ENCODE measurements around the gene PRUNE2.
A peak's percentile ranks its signal among the peaks of the same experiment; 100 is the strongest.
"Not testable (repeated sequence)": the region's sequence is repeated elsewhere in the genome, so short reads cannot be mapped to it uniquely, and the experiment has no call there.

PRUNE2 gene

GRCh38 chr9:76758476-76758875 is 147.4 kb downstream of the PRUNE2 start:
- H3K27me3 ChIP-seq (replicated peaks in 2 of 5; ENCODE audit: control insufficient read depth in 4 of 5, insufficient read depth in 5 of 5, low read length in 4 of 5): no peaks in the 10 kb centered on the region
- peaks cover 0 to 8% (median 0%) of the 10 kb centered on the region in 4 experiments for H3K4me1 ChIP-seq (ENCODE audit: control extremely low read depth in 1 of 4, control insufficient read depth in 4 of 4, insufficient read depth in 4 of 4, low read length in 3 of 4)
- H3K9me3 ChIP-seq (ENCODE audit: control extremely low read depth in 1 of 5, control insufficient read depth in 4 of 5, insufficient read depth in 2 of 5, low read depth in 1 of 5, low read length in 4 of 5): no peaks in the 10 kb centered on the region
- ChIA-PET POLR2A (no interaction called here), CTCF (interaction anchor here (1.6 kb wide), 1 partner anchor 22 kb away, joined by 5 read pairs; no protein-coding TSS in a partner anchor)
- no peak overlapping the region for H3K27ac ChIP-seq (ENCODE audit: insufficient read depth in 1 of 2, low read depth in 1 of 2, low read length in 2 of 2, poor library complexity in 1 of 2, severe bottlenecking in 2 of 2)
- H3K4me3 ChIP-seq (ENCODE audit: control insufficient read depth in 1 of 7, extremely low read depth in 1 of 7, insufficient read depth in 4 of 7, low read depth in 2 of 7, low read length in 6 of 7): no peak overlapping the region
- 51% methylated on average over 2 of the region's 4 CpGs for WGBS (ENCODE audit: insufficient coverage)
- no peak for DNase-seq
- H3K36me3 ChIP-seq (ENCODE audit: control insufficient read depth in 4 of 4, insufficient read depth in 4 of 4, low read length in 3 of 4): no peaks in the 10 kb centered on the region

- H3K9me3 ChIP-seq (ENCODE audit: control extremely low read depth in 1 of 5, control insufficient read depth in 4 of 5, insufficient read depth in 2 of 5, low read depth in 1 of 5, low read length in 4 of 5): no peaks in the 10 kb centered on the region
- ChIA-PET POLR2A (no interaction called here), CTCF (no interaction called here)
- no peak overlapping the region for H3K27ac ChIP-seq (ENCODE audit: insufficient read depth in 1 of 2, low read depth in 1 of 2, low read length in 2 of 2, poor library complexity in 1 of 2, severe bottlenecking in 2 of 2)
- WGBS (ENCODE audit: insufficient coverage): 100% methylated on average over 1 of the region's 3 CpGs
- no peak overlapping the region for H3K4me3 ChIP-seq (ENCODE audit: control insufficient read depth in 1 of 7, extremely low read depth in 1 of 7, insufficient read depth in 4 of 7, low read depth in 2 of 7, low read length in 6 of 7)
- no peaks in the 10 kb centered on the region for H3K27me3 ChIP-seq (replicated peaks in 2 of 5; ENCODE audit: control insufficient read depth in 4 of 5, insufficient read depth in 5 of 5, low read length in 4 of 5)
- no peaks in the 10 kb centered on the region for H3K36me3 ChIP-seq (ENCODE audit: control insufficient read depth in 4 of 4, insufficient read depth in 4 of 4, low read length in 3 of 4)
- peaks cover 0 to 8% (median 0%) of the 10 kb centered on the region in 4 experiments for H3K4me1 ChIP-seq (ENCODE audit: control extremely low read depth in 1 of 4, control insufficient read depth in 4 of 4, insufficient read depth in 4 of 4, low read length in 3 of 4)
- DNase-seq: no peak
These were observed 148.8 kb downstream of the PRUNE2 start for GRCh38 chr9:76756941-76757673.

DNA sequence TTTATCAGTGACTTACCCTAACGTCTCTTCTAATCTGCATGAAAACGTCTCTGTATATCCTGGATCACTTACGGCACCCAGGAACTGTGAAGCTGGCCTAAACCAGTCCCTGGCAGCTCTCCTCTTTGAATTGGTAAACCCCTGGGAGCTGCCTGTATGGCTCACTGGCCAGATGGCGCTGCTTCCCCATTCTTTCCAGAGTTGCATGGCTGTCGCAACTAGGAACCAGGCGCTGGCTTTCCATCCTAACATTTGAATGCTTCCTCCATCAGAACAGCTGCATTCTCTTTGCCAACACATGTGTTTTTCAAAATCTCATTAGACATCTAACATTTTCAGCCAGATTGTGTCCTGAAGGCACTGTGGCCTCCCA is 149.7 kb downstream of the PRUNE2 start:
- Histone ChIP-seq H3K27me3 (replicated peaks in 2 of 5; ENCODE audit: control insufficient read depth in 4 of 5, insufficient read depth in 5 of 5, low read length in 4 of 5) (no peaks in the 10 kb centered on the region), H3K9me3 (ENCODE audit: control extremely low read depth in 1 of 5, control insufficient read depth in 4 of 5, insufficient read depth in 2 of 5, low read depth in 1 of 5, low read length in 4 of 5) (no peaks in the 10 kb centered on the region), H3K27ac (ENCODE audit: insufficient read depth in 1 of 2, low read depth in 1 of 2, low read length in 2 of 2, poor library complexity in 1 of 2, severe bottlenecking in 2 of 2) (no peak overlapping the region), H3K4me3 (ENCODE audit: control insufficient read depth in 1 of 7, extremely low read depth in 1 of 7, insufficient read depth in 4 of 7, low read depth in 2 of 7, low read length in 6 of 7) (no peak overlapping the region), H3K36me3 (ENCODE audit: control insufficient read depth in 4 of 4, insufficient read depth in 4 of 4, low read length in 3 of 4) (no peaks in the 10 kb centered on the region), H3K4me1 (ENCODE audit: control extremely low read depth in 1 of 4, control insufficient read depth in 4 of 4, insufficient read depth in 4 of 4, low read length in 3 of 4) (peaks cover 0 to 8% (median 0%) of the 10 kb centered on the region in 4 experiments)
- WGBS (ENCODE audit: insufficient coverage): 94% methylated on average over 6 of the region's 6 CpGs
- no peak for DNase-seq
- POLR2A ChIA-PET: no interaction called here
- CTCF ChIA-PET: interaction anchor here (0.7 kb wide), 2 partner anchors 54 to 1538 kb away, joined by 3 read pairs; no protein-coding TSS in a partner anchor

GRCh38 chr9:76751001-76751400 is 154.9 kb downstream of the PRUNE2 start:
- Histone ChIP-seq H3K9me3 (ENCODE audit: control extremely low read depth in 1 of 5, control insufficient read depth in 4 of 5, insufficient read depth in 2 of 5, low read depth in 1 of 5, low read length in 4 of 5) (peaks cover 0 to 2% (median 0%) of the 10 kb centered on the region in 5 experiments), H3K36me3 (ENCODE audit: control insufficient read depth in 4 of 4, insufficient read depth in 4 of 4, low read length in 3 of 4) (no peaks in the 10 kb centered on the region), H3K27ac (ENCODE audit: insufficient read depth in 1 of 2, low read depth in 1 of 2, low read length in 2 of 2, poor library complexity in 1 of 2, severe bottlenecking in 2 of 2) (no peak overlapping the region), H3K4me3 (ENCODE audit: control insufficient read depth in 1 of 7, extremely low read depth in 1 of 7, insufficient read depth in 4 of 7, low read depth in 2 of 7, low read length in 6 of 7) (no peak overlapping the region), H3K4me1 (ENCODE audit: control extremely low read depth in 1 of 4, control insufficient read depth in 4 of 4, insufficient read depth in 4 of 4, low read length in 3 of 4) (peaks cover 0 to 8% (median 0%) of the 10 kb centered on the region in 4 experiments), H3K27me3 (replicated peaks in 2 of 5; ENCODE audit: control insufficient read depth in 4 of 5, insufficient read depth in 5 of 5, low read length in 4 of 5) (no peaks in the 10 kb centered on the region)
- ChIA-PET POLR2A (no interaction called here), CTCF (no interaction called here)
- DNase-seq: no peak
- 75% methylated on average over 3 of the region's 3 CpGs for WGBS (ENCODE audit: insufficient coverage)

DNA sequence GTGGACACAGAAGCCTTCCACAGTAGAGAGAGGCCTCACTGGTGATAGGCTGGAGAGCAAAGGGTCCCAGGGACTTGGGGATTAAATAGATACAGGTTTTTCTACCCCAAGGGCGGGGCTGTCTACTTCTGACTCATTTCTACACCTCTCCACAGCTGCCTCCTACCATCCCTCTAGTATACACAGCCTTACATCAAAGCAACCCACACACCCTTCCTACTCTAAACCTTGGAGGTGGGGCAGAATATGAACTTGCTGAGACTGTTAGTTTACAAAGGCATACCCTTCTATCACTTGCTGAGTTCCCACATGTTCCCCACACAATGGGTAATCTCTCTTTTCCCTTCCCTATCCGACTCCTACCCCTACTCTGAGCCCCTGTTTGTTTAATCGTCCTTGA is 161.6 kb downstream of the PRUNE2 start:
- DNase-seq: peak in 2 of 3 donors; percentile 26 to 47
- H3K4me1 ChIP-seq (ENCODE audit: control extremely low read depth in 1 of 4, control insufficient read depth in 4 of 4, insufficient read depth in 4 of 4, low read length in 3 of 4): peaks cover 0 to 9% (median 0%) of the 10 kb centered on the region in 4 experiments
- H3K9me3 ChIP-seq (ENCODE audit: control extremely low read depth in 1 of 5, control insufficient read depth in 4 of 5, insufficient read depth in 2 of 5, low read depth in 1 of 5, low read length in 4 of 5): peaks cover 2 to 16% (median 5%) of the 10 kb centered on the region in 5 experiments
- no peaks in the 10 kb centered on the region for H3K27me3 ChIP-seq (replicated peaks in 2 of 5; ENCODE audit: control insufficient read depth in 4 of 5, insufficient read depth in 5 of 5, low read length in 4 of 5)
- no peak overlapping the region for H3K27ac ChIP-seq (ENCODE audit: insufficient read depth in 1 of 2, low read depth in 1 of 2, low read length in 2 of 2, poor library complexity in 1 of 2, severe bottlenecking in 2 of 2)
- ChIA-PET CTCF (no interaction called here), POLR2A (no interaction called here)
- 100% methylated on average over 2 of the region's 3 CpGs for WGBS (ENCODE audit: insufficient coverage)
- H3K36me3 ChIP-seq (ENCODE audit: control insufficient read depth in 4 of 4, insufficient read depth in 4 of 4, low read length in 3 of 4): no peaks in the 10 kb centered on the region
- no peak overlapping the region for H3K4me3 ChIP-seq (ENCODE audit: control insufficient read depth in 1 of 7, extremely low read depth in 1 of 7, insufficient read depth in 4 of 7, low read depth in 2 of 7, low read length in 6 of 7)

GRCh38 chr9:76743931-76744330 is 162.0 kb downstream of the PRUNE2 start:
- Histone ChIP-seq H3K4me3 (ENCODE audit: control insufficient read depth in 1 of 7, extremely low read depth in 1 of 7, insufficient read depth in 4 of 7, low read depth in 2 of 7, low read length in 6 of 7) (no peak overlapping the region), H3K9me3 (ENCODE audit: control extremely low read depth in 1 of 5, control insufficient read depth in 4 of 5, insufficient read depth in 2 of 5, low read depth in 1 of 5, low read length in 4 of 5) (peaks cover 2 to 16% (median 5%) of the 10 kb centered on the region in 5 experiments), H3K27me3 (replicated peaks in 2 of 5; ENCODE audit: control insufficient read depth in 4 of 5, insufficient read depth in 5 of 5, low read length in 4 of 5) (no peaks in the 10 kb centered on the region), H3K4me1 (ENCODE audit: control extremely low read depth in 1 of 4, control insufficient read depth in 4 of 4, insufficient read depth in 4 of 4, low read length in 3 of 4) (peaks cover 0 to 9% (median 0%) of the 10 kb centered on the region in 4 experiments), H3K27ac (ENCODE audit: insufficient read depth in 1 of 2, low read depth in 1 of 2, low read length in 2 of 2, poor library complexity in 1 of 2, severe bottlenecking in 2 of 2) (no peak overlapping the region), H3K36me3 (ENCODE audit: control insufficient read depth in 4 of 4, insufficient read depth in 4 of 4, low read length in 3 of 4) (no peaks in the 10 kb centered on the region)
- POLR2A ChIA-PET: no interaction called here
- WGBS (ENCODE audit: insufficient coverage): 0% methylated on average over 1 of the region's 3 CpGs
- peak; percentile 25 to 89 (median 76) for DNase-seq
- CTCF ChIA-PET: no interaction called here

GRCh38 chr9:76742890-76743289 is 163.0 kb downstream of the PRUNE2 start:
- POLR2A ChIA-PET; CTCF ChIA-PET; H3K36me3 ChIP-seq (ENCODE audit: control insufficient read depth in 4 of 4, insufficient read depth in 4 of 4, low read length in 3 of 4): not testable (repeated sequence)

More at GRCh38 chr9:76742890-76743289, 163.0 kb downstream of the PRUNE2 start:
- not testable (repeated sequence) for H3K27ac ChIP-seq (ENCODE audit: insufficient read depth in 1 of 2, low read depth in 1 of 2, low read length in 2 of 2, poor library complexity in 1 of 2, severe bottlenecking in 2 of 2); DNase-seq; H3K4me1 ChIP-seq (ENCODE audit: control extremely low read depth in 1 of 4, control insufficient read depth in 4 of 4, insufficient read depth in 4 of 4, low read length in 3 of 4); H3K4me3 ChIP-seq (ENCODE audit: control insufficient read depth in 1 of 7, extremely low read depth in 1 of 7, insufficient read depth in 4 of 7, low read depth in 2 of 7, low read length in 6 of 7); H3K27me3 ChIP-seq (replicated peaks in 2 of 5; ENCODE audit: control insufficient read depth in 4 of 5, insufficient read depth in 5 of 5, low read length in 4 of 5)
- WGBS (ENCODE audit: insufficient coverage): no CpG with 5 or more reads among the region's 4 CpGs
- H3K9me3 ChIP-seq (ENCODE audit: control extremely low read depth in 1 of 5, control insufficient read depth in 4 of 5, insufficient read depth in 2 of 5, low read depth in 1 of 5, low read length in 4 of 5): peaks cover 2 to 16% (median 5%) of the 10 kb centered on the region in 5 experiments

Data from common myeloid progenitor, CD34-positive (primary cell).